BE2C (cell line): ENCODE results near the gene TYW1B.
"Not testable (repeated sequence)": the region's sequence is repeated elsewhere in the genome, so short reads cannot be mapped to it uniquely, and the experiment has no call there.

Experiments used
- DNase-seq: peaks from one replicate; pipeline ENCODE4 v3.0.0-alpha.2; 2020
- H3K27me3 ChIP-seq: fragments of 250-450 bp; sonication (Bioruptor Pico); 2 replicates; pipeline ENCODE4 v1.5.1; 2020; ENCODE audit warnings: mild to moderate bottlenecking
- H3K36me3 ChIP-seq: fragments of 250-450 bp; sonication (Bioruptor Pico); 2 replicates; pipeline ENCODE4 v1.5.1; 2020; ENCODE audit warnings: mild to moderate bottlenecking
- H3K4me1 ChIP-seq: fragments of 250-450 bp; sonication (Bioruptor Pico); 2 replicates; pipeline ENCODE4 v1.5.1; 2020
- H3K4me3 ChIP-seq: 2 replicates; pipeline ENCODE4 v1.5.1; 2011; ENCODE audit warnings: low read depth, low read length
- H3K9me3 ChIP-seq: fragments of 250-450 bp; sonication (Bioruptor Pico); 2 replicates; pipeline ENCODE4 v1.5.1; 2020
- CTCF ChIP-seq: IDR thresholded peaks from 2 replicates; pipeline ENCODE4 v1.5.1; 2012; ENCODE audit warnings: mild to moderate bottlenecking, low read depth, low read length

The TYW1B gene

GRCh38 chr7:72720890-72721289 lies 107.1 kb downstream of the TYW1B start:
- not testable (repeated sequence) for H3K36me3 ChIP-seq, H3K9me3 ChIP-seq, DNase-seq, H3K4me3 ChIP-seq, H3K4me1 ChIP-seq, H3K27me3 ChIP-seq

GRCh38 chr7:72717252-72717774 lies 110.7 kb downstream of the TYW1B start:
- not testable (repeated sequence) for H3K4me3 ChIP-seq, DNase-seq, H3K36me3 ChIP-seq, H3K27me3 ChIP-seq, H3K4me1 ChIP-seq, H3K9me3 ChIP-seq

GRCh38 chr7:72711927-72712326 lies 116.1 kb downstream of the TYW1B start:
- not testable (repeated sequence) for H3K4me1 ChIP-seq, H3K4me3 ChIP-seq, H3K9me3 ChIP-seq, H3K27me3 ChIP-seq, H3K36me3 ChIP-seq, DNase-seq

- Histone ChIP-seq H3K9me3 (no peaks in the 10 kb centered on the region), H3K4me3 (no peak overlapping the region), H3K36me3 (no peaks in the 10 kb centered on the region), H3K27me3 (no peaks in the 10 kb centered on the region), H3K4me1 (no peaks in the 10 kb centered on the region)
- no peak for TF ChIP-seq CTCF
- peak; percentile 8 for DNase-seq
Observed at GRCh38 chr7:72710983-72711382, 117.0 kb downstream of the TYW1B start.

GRCh38 chr7:72709909-72710308 lies 118.1 kb downstream of the TYW1B start:
- no peak for TF ChIP-seq CTCF
- Histone ChIP-seq H3K27me3 (no peaks in the 10 kb centered on the region), H3K4me3 (no peak overlapping the region), H3K36me3 (no peaks in the 10 kb centered on the region), H3K9me3 (no peaks in the 10 kb centered on the region), H3K4me1 (no peaks in the 10 kb centered on the region)
- no peak for DNase-seq

GRCh38 chr7:72708371-72709050 lies 119.5 kb downstream of the TYW1B start:
- H3K36me3 ChIP-seq, result not testable (repeated sequence)

GRCh38 chr7:72706521-72706920 lies 121.5 kb downstream of the TYW1B start:
- no peak for DNase-seq
- Histone ChIP-seq H3K9me3 (no peaks in the 10 kb centered on the region), H3K27me3 (no peaks in the 10 kb centered on the region), H3K4me1 (no peaks in the 10 kb centered on the region), H3K36me3 (no peaks in the 10 kb centered on the region), H3K4me3 (no peak overlapping the region)
- no peak for TF ChIP-seq CTCF

More at GRCh38 chr7:72708371-72709050, 119.5 kb downstream of the TYW1B start:
- not testable (repeated sequence) for DNase-seq, H3K4me1 ChIP-seq, H3K27me3 ChIP-seq, H3K4me3 ChIP-seq, H3K9me3 ChIP-seq

- not testable (repeated sequence) for H3K4me3 ChIP-seq, DNase-seq, H3K36me3 ChIP-seq, H3K27me3 ChIP-seq, H3K9me3 ChIP-seq, H3K4me1 ChIP-seq
Observed at GRCh38 chr7:72705693-72706092, 122.3 kb downstream of the TYW1B start.

- no peak for DNase-seq
- no peaks in the 10 kb centered on the region for H3K9me3 ChIP-seq
- no peaks in the 10 kb centered on the region for H3K36me3 ChIP-seq
- no peaks in the 10 kb centered on the region for H3K27me3 ChIP-seq
- no peak for TF ChIP-seq CTCF
- no peaks in the 10 kb centered on the region for H3K4me1 ChIP-seq
- H3K4me3 ChIP-seq, result no peak overlapping the region
Observed at GRCh38 chr7:72704894-72705293, 123.1 kb downstream of the TYW1B start.

- not testable (repeated sequence) for H3K4me3 ChIP-seq, H3K27me3 ChIP-seq, H3K9me3 ChIP-seq, H3K4me1 ChIP-seq, H3K36me3 ChIP-seq, DNase-seq
Observed at GRCh38 chr7:72700548-72700947, 127.5 kb downstream of the TYW1B start.

GRCh38 chr7:72697066-72697465 lies 130.9 kb downstream of the TYW1B start:
- H3K4me3 ChIP-seq, H3K36me3 ChIP-seq, H3K27me3 ChIP-seq, H3K4me1 ChIP-seq, DNase-seq, H3K9me3 ChIP-seq: not testable (repeated sequence)

- not testable (repeated sequence) for H3K4me1 ChIP-seq, H3K4me3 ChIP-seq, H3K36me3 ChIP-seq, H3K27me3 ChIP-seq, H3K9me3 ChIP-seq, DNase-seq
Observed at GRCh38 chr7:72696643-72697042, 131.4 kb downstream of the TYW1B start.
